Measurements from ENCODE around the gene CGB5.
"Not testable (repeated sequence)": the region's sequence is repeated elsewhere in the genome, so short reads cannot be mapped to it uniquely, and the experiment has no call there.

Gene CGB5

GRCh38 chr19:49031642-49032301 is 11.9 kb upstream of the CGB5 start, which contains the start of gene CGB2:
CGB2 (plus strand) TSS chr19:49031890; CDS start chr19:49032096, 206 bp downstream.
- not testable (repeated sequence) for H3K9me3 ChIP-seq (ENCODE audit: control insufficient read depth, insufficient read depth, low read length); H4K20me1 ChIP-seq (ENCODE audit: control insufficient read depth, insufficient read depth, low read depth, low read length); H3K4me1 ChIP-seq (ENCODE audit: control insufficient read depth, low read length); H3K27me3 ChIP-seq (ENCODE audit: control insufficient read depth, low read length); H3K9me2 ChIP-seq (replicated peaks; ENCODE audit: control insufficient read depth, low read length); H3K27ac ChIP-seq (ENCODE audit: low read depth, low read length); H3K36me3 ChIP-seq (ENCODE audit: control insufficient read depth, low read length); H3K4me3 ChIP-seq (ENCODE audit: low read length); H3K4me2 ChIP-seq (ENCODE audit: low read length); H3K79me2 ChIP-seq (ENCODE audit: control insufficient read depth, low read length); H3F3A ChIP-seq (ENCODE audit: control insufficient read depth, insufficient read depth)
- TF ChIP-seq CTCF (IDR thresholded peaks at IDR 0.05; ENCODE audit: low read depth, low read length, poor library complexity, severe bottlenecking): peak; percentile 72

- H3K4me1 ChIP-seq (ENCODE audit: control insufficient read depth, low read length); H3K27me3 ChIP-seq (ENCODE audit: control insufficient read depth, low read length); H3K4me2 ChIP-seq (ENCODE audit: low read length); H3K4me3 ChIP-seq (ENCODE audit: low read length); H3K36me3 ChIP-seq (ENCODE audit: control insufficient read depth, low read length); H3F3A ChIP-seq (ENCODE audit: control insufficient read depth, insufficient read depth); H4K20me1 ChIP-seq (ENCODE audit: control insufficient read depth, insufficient read depth, low read depth, low read length); H3K79me2 ChIP-seq (ENCODE audit: control insufficient read depth, low read length); H3K9me2 ChIP-seq (replicated peaks; ENCODE audit: control insufficient read depth, low read length); H3K27ac ChIP-seq (ENCODE audit: low read depth, low read length); H3K9me3 ChIP-seq (ENCODE audit: control insufficient read depth, insufficient read depth, low read length): not testable (repeated sequence)
- TF ChIP-seq CTCF (IDR thresholded peaks at IDR 0.05; ENCODE audit: low read depth, low read length, poor library complexity, severe bottlenecking): peak; percentile 75
These were observed 6.8 kb upstream of the CGB5 start, which contains the start of gene CGB1 for GRCh38 chr19:49036815-49037214. CGB1 (minus strand) TSS chr19:49036895; CDS start chr19:49036711, 184 bp downstream.

GRCh38 chr19:49038111-49038510 is 5.5 kb upstream of the CGB5 start:
- not testable (repeated sequence) for H3K27ac ChIP-seq (ENCODE audit: low read depth, low read length); H3K9me3 ChIP-seq (ENCODE audit: control insufficient read depth, insufficient read depth, low read length); H3K79me2 ChIP-seq (ENCODE audit: control insufficient read depth, low read length); H3K27me3 ChIP-seq (ENCODE audit: control insufficient read depth, low read length); H3K4me1 ChIP-seq (ENCODE audit: control insufficient read depth, low read length); H3K4me3 ChIP-seq (ENCODE audit: low read length); H3K4me2 ChIP-seq (ENCODE audit: low read length); H3F3A ChIP-seq (ENCODE audit: control insufficient read depth, insufficient read depth); H3K9me2 ChIP-seq (replicated peaks; ENCODE audit: control insufficient read depth, low read length); H3K36me3 ChIP-seq (ENCODE audit: control insufficient read depth, low read length); H4K20me1 ChIP-seq (ENCODE audit: control insufficient read depth, insufficient read depth, low read depth, low read length)

GRCh38 chr19:49038557-49039276 is 4.9 kb upstream of the CGB5 start:
- not testable (repeated sequence) for H3K79me2 ChIP-seq (ENCODE audit: control insufficient read depth, low read length); H3K4me2 ChIP-seq (ENCODE audit: low read length); H3K27ac ChIP-seq (ENCODE audit: low read depth, low read length); H3K36me3 ChIP-seq (ENCODE audit: control insufficient read depth, low read length); H3K27me3 ChIP-seq (ENCODE audit: control insufficient read depth, low read length); H3F3A ChIP-seq (ENCODE audit: control insufficient read depth, insufficient read depth); H3K4me3 ChIP-seq (ENCODE audit: low read length); H3K9me3 ChIP-seq (ENCODE audit: control insufficient read depth, insufficient read depth, low read length); H4K20me1 ChIP-seq (ENCODE audit: control insufficient read depth, insufficient read depth, low read depth, low read length); H3K4me1 ChIP-seq (ENCODE audit: control insufficient read depth, low read length); H3K9me2 ChIP-seq (replicated peaks; ENCODE audit: control insufficient read depth, low read length)

GRCh38 chr19:49039736-49040135 is 3.9 kb upstream of the CGB5 start:
- not testable (repeated sequence) for H3K9me2 ChIP-seq (replicated peaks; ENCODE audit: control insufficient read depth, low read length); H4K20me1 ChIP-seq (ENCODE audit: control insufficient read depth, insufficient read depth, low read depth, low read length); H3K4me3 ChIP-seq (ENCODE audit: low read length); H3K4me2 ChIP-seq (ENCODE audit: low read length); H3K27me3 ChIP-seq (ENCODE audit: control insufficient read depth, low read length); H3K36me3 ChIP-seq (ENCODE audit: control insufficient read depth, low read length); H3K27ac ChIP-seq (ENCODE audit: low read depth, low read length); H3K4me1 ChIP-seq (ENCODE audit: control insufficient read depth, low read length); H3F3A ChIP-seq (ENCODE audit: control insufficient read depth, insufficient read depth); H3K79me2 ChIP-seq (ENCODE audit: control insufficient read depth, low read length); H3K9me3 ChIP-seq (ENCODE audit: control insufficient read depth, insufficient read depth, low read length)

Measured in DOHH2 (cell line).